Liver (tissue), 9 donors: Measurements from ENCODE around the gene CAMK1D. TPM values are rescaled to one million over a fixed set of nuclear protein-coding genes. Genes with fewer than 3 reads are reported as not detected.

ENCODE experiments used
- DNase-seq: peaks from one replicate; pipeline ENCODE4 v3.0.0-alpha.2; 2017; ENCODE audit warnings: low spot score
- H3K27ac ChIP-seq, 2 donors: one replicate each; pipeline ENCODE4 v1.7.0; 2013; ENCODE audit warnings: inconsistent platforms in 2 of 2, low read length in 2 of 2, control low read depth in 1 of 2, low read depth in 1 of 2, mild to moderate bottlenecking in 1 of 2
- H3K27me3 ChIP-seq, 4 donors: one replicate each; pipeline versions ENCODE4 v1.6.1 to v1.7.0; 2013; ENCODE audit warnings: low read length in 3 of 4, inconsistent platforms in 1 of 4, mild to moderate bottlenecking in 1 of 4, moderate library complexity in 1 of 4; ENCODE audit not compliant: control insufficient read depth in 4 of 4, insufficient read depth in 4 of 4
- H3K36me3 ChIP-seq, 4 donors: one replicate each; pipeline versions ENCODE4 v1.6.1 to v1.7.0; 2013; ENCODE audit warnings: low read length in 3 of 4, mild to moderate bottlenecking in 3 of 4, low read depth in 1 of 4, moderate library complexity in 1 of 4; ENCODE audit not compliant: control insufficient read depth in 4 of 4, insufficient read depth in 3 of 4
- H3K4me1 ChIP-seq, 4 donors: one replicate each; pipeline versions ENCODE4 v1.6.1 to v1.7.0; 2013; ENCODE audit warnings: low read length in 3 of 4, mild to moderate bottlenecking in 3 of 4, moderate library complexity in 1 of 4; ENCODE audit not compliant: control insufficient read depth in 4 of 4, insufficient read depth in 4 of 4
- H3K4me3 ChIP-seq, 3 donors: one replicate each; pipeline versions ENCODE4 v1.6.1 to v1.7.0; 2013; ENCODE audit warnings: low read length in 3 of 3, control low read depth in 1 of 3, low read depth in 1 of 3, mild to moderate bottlenecking in 1 of 3
- H3K9ac ChIP-seq, 2 donors: one replicate each; pipeline ENCODE4 v1.7.0; 2013; ENCODE audit warnings: low read length in 2 of 2, mild to moderate bottlenecking in 2 of 2, moderate library complexity in 2 of 2, control low read depth in 1 of 2, low read depth in 1 of 2
- H3K9me3 ChIP-seq, 4 donors: one replicate each; pipeline versions ENCODE4 v1.6.1 to v1.7.0; 2013; ENCODE audit warnings: low read length in 3 of 4; ENCODE audit not compliant: control insufficient read depth in 4 of 4
- EGR1 ChIP-seq, 2 donors: IDR thresholded peaks; 2 replicates each; pipeline ENCODE4 v1.6.1; 2016 to 2018; ENCODE audit warnings: antibody characterized with exemption in 2 of 2, low read depth in 2 of 2
- GABPA ChIP-seq, 2 donors: IDR thresholded peaks in 1 of 2; conservative IDR thresholded peaks in 1 of 2; 2 replicates each; pipeline ENCODE4 v1.6.1; 2016; ENCODE audit warnings: antibody characterized with exemption in 2 of 2, mild to moderate bottlenecking in 1 of 2, moderate library complexity in 1 of 2
- HNF4G ChIP-seq: IDR thresholded peaks from 2 replicates; pipeline ENCODE4 v1.6.1; 2016; ENCODE audit warnings: antibody characterized with exemption
- JUND ChIP-seq, 2 donors: IDR thresholded peaks; 2 replicates each; pipeline ENCODE4 v1.6.1; 2016; ENCODE audit warnings: antibody characterized with exemption in 2 of 2
- SP1 ChIP-seq: IDR thresholded peaks from 2 replicates; pipeline ENCODE4 v1.6.1; 2018; ENCODE audit warnings: antibody characterized with exemption, mild to moderate bottlenecking
- YY1 ChIP-seq: IDR thresholded peaks from 2 replicates; pipeline ENCODE4 v1.6.1; 2016; ENCODE audit warnings: antibody characterized with exemption, mild to moderate bottlenecking
- WGBS: extraction: QIAGEN DNeasy Blood & Tissue Kit; methylation state at CpG from one replicate; pipeline ENCODE4 v1.1.7; 2013; 5-methylcytosine and 5-hydroxymethylcytosine counted together
- polyA plus RNA-seq, 2 donors: library from polyadenylated mRNA; stranded (reverse) in 1 of 2; unstranded in 1 of 2; fragments of 200-250 nt in 1 of 2; fragments of >200 nt in 1 of 2; fragmentation: Nextera tagmentation in 1 of 2; extraction: Ambion mirVana in 1 of 2; gene quantifications; one replicate each; pipeline versions ENCODE4 v1.2.1 to v1.2.3, GENCODE V29; 2013 to 2015
- total RNA-seq, 2 donors: library from RNA; depleted of rRNA; stranded (reverse); fragments of >200 nt; gene quantifications; one replicate each; pipeline ENCODE4 v1.2.3, GENCODE V29; 2014
- TF ChIP-seq, protein P1 (sequence below): IDR thresholded peaks from 2 replicates; pipeline ENCODE4 v1.6.1; 2016; ENCODE audit warnings: antibody characterized with exemption
- TF ChIP-seq, protein P2 (sequence below): IDR thresholded peaks from 2 replicates; pipeline ENCODE4 v1.6.1; 2016; ENCODE audit warnings: antibody characterized with exemption
- TF ChIP-seq, protein P3 (sequence below): IDR thresholded peaks from 2 replicates; pipeline ENCODE4 v1.6.1; 2016; ENCODE audit warnings: antibody characterized with exemption, mild to moderate bottlenecking
- TF ChIP-seq, protein P4 (sequence below): fragments of 150-350 bp; IDR thresholded peaks from 2 replicates; pipeline ENCODE4 v1.5.1; 2017; ENCODE audit warnings: improper control_type of control experiment, low read depth, low read length; ENCODE audit not compliant: missing input control
- TF ChIP-seq, protein P5 (sequence below): IDR thresholded peaks from 2 replicates; pipeline ENCODE4 v1.6.1; 2016; ENCODE audit warnings: antibody characterized with exemption
- donor health status: healthy.
- donor health status: healthy.
- donor health status: healthy.
- donor health status: healthy.
- donor health status: healthy.

CAMK1D gene
- total and polyA plus RNA-seq, 4 donors, result 2.7 to 10.1 (median 4.2) TPM

DNA sequence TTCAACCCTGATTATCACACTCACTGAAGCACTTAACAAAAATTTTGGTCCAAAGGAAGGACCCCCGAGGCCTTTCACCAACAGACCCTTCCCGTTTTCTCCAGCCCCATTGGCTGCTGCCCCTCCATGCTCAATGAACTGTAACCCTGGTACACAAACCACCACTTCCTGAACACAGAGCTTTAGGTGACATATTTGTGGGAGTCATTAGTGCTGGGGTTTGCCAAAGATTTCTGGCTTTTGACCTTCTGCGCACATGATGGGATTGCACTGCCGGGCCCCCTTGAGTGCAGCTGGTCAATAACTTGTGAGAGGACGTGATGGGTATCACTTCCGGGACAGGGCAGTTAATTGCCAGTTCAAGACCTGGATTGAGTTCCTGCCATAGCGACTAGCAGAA, 9.0 kb upstream of the CAMK1D start (continued):
- TF ChIP-seq, protein P1, sequence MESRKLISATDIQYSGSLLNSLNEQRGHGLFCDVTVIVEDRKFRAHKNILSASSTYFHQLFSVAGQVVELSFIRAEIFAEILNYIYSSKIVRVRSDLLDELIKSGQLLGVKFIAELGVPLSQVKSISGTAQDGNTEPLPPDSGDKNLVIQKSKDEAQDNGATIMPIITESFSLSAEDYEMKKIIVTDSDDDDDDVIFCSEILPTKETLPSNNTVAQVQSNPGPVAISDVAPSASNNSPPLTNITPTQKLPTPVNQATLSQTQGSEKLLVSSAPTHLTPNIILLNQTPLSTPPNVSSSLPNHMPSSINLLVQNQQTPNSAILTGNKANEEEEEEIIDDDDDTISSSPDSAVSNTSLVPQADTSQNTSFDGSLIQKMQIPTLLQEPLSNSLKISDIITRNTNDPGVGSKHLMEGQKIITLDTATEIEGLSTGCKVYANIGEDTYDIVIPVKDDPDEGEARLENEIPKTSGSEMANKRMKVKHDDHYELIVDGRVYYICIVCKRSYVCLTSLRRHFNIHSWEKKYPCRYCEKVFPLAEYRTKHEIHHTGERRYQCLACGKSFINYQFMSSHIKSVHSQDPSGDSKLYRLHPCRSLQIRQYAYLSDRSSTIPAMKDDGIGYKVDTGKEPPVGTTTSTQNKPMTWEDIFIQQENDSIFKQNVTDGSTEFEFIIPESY, result no peak
- no peak for TF ChIP-seq EGR1 (IDR thresholded peaks at IDR 0.05; ENCODE audit: low read depth in 2 of 2)
- TF ChIP-seq SP1, result no peak
- TF ChIP-seq JUND (IDR thresholded peaks at IDR 0.05), result no peak

DNA sequence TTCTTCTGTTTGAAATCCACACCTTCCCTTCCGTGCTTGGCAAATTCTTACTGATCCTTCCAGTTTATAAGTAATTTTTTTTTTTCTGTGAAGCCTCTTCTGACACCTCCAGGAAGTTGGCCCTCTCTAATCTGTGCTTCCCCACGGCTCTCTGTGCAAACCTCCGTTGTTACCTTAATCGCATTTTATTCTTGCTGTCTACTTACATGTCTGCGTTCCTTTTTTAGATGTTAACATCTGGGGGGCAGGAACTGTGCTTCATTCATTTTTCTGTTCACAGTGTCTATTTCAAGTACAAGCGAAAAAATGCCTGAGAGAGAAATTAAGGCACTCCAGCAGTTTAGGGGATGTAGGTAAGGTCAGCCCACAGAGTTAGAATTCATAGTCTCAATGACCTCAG, 8.4 kb upstream of the CAMK1D start:
- WGBS, result 80% methylated on average over 6 of the region's 6 CpGs

DNA sequence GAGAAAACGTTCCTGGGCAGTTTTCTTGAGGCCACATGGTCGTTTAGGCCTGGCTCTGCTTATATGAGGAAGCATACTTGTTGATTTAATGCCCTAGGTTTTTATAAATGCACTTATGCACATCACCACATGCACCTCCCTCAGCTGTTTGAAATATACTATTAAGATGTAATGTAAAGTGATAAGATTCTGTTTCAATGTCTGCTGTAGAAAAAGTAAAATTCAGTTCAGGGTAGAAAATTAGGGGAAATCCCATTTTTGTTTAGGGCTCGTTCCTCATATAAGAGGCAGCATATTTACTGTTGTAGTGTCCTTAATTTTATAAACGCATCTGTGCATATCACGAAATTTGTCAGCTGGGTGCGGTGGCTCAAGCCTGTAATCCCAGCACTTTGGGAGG, 7.8 kb upstream of the CAMK1D start:
- no peak for DNase-seq
- WGBS, result 85% methylated on average over 6 of the region's 6 CpGs
- Histone ChIP-seq H3K9ac (no peak overlapping the region), H3K4me1 (peaks cover 0 to 2% (median 0%) of the 10 kb centered on the region in 4 donors), H3K36me3 (no peaks in the 10 kb centered on the region), H3K9me3 (no peaks in the 10 kb centered on the region), H3K4me3 (no peak overlapping the region), H3K27ac (no peak overlapping the region), H3K27me3 (no peaks in the 10 kb centered on the region)
- TF ChIP-seq, protein P2, sequence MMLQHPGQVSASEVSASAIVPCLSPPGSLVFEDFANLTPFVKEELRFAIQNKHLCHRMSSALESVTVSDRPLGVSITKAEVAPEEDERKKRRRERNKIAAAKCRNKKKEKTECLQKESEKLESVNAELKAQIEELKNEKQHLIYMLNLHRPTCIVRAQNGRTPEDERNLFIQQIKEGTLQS, result no peak
- TF ChIP-seq, protein P3, sequence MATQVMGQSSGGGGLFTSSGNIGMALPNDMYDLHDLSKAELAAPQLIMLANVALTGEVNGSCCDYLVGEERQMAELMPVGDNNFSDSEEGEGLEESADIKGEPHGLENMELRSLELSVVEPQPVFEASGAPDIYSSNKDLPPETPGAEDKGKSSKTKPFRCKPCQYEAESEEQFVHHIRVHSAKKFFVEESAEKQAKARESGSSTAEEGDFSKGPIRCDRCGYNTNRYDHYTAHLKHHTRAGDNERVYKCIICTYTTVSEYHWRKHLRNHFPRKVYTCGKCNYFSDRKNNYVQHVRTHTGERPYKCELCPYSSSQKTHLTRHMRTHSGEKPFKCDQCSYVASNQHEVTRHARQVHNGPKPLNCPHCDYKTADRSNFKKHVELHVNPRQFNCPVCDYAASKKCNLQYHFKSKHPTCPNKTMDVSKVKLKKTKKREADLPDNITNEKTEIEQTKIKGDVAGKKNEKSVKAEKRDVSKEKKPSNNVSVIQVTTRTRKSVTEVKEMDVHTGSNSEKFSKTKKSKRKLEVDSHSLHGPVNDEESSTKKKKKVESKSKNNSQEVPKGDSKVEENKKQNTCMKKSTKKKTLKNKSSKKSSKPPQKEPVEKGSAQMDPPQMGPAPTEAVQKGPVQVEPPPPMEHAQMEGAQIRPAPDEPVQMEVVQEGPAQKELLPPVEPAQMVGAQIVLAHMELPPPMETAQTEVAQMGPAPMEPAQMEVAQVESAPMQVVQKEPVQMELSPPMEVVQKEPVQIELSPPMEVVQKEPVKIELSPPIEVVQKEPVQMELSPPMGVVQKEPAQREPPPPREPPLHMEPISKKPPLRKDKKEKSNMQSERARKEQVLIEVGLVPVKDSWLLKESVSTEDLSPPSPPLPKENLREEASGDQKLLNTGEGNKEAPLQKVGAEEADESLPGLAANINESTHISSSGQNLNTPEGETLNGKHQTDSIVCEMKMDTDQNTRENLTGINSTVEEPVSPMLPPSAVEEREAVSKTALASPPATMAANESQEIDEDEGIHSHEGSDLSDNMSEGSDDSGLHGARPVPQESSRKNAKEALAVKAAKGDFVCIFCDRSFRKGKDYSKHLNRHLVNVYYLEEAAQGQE, result no peak
- TF ChIP-seq, protein P4, sequence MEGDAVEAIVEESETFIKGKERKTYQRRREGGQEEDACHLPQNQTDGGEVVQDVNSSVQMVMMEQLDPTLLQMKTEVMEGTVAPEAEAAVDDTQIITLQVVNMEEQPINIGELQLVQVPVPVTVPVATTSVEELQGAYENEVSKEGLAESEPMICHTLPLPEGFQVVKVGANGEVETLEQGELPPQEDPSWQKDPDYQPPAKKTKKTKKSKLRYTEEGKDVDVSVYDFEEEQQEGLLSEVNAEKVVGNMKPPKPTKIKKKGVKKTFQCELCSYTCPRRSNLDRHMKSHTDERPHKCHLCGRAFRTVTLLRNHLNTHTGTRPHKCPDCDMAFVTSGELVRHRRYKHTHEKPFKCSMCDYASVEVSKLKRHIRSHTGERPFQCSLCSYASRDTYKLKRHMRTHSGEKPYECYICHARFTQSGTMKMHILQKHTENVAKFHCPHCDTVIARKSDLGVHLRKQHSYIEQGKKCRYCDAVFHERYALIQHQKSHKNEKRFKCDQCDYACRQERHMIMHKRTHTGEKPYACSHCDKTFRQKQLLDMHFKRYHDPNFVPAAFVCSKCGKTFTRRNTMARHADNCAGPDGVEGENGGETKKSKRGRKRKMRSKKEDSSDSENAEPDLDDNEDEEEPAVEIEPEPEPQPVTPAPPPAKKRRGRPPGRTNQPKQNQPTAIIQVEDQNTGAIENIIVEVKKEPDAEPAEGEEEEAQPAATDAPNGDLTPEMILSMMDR, result no peak
- no peak for TF ChIP-seq JUND (IDR thresholded peaks at IDR 0.05)
- TF ChIP-seq GABPA (IDR thresholded peaks at IDR 0.05 in 1 of 2, conservative IDR thresholded peaks at IDR 0.05 in 1 of 2), result no peak
- no peak for TF ChIP-seq YY1

More for the DNA sequence above, 8.4 kb upstream of the CAMK1D start:
- DNase-seq, result no peak
- peaks cover 0 to 2% (median 0%) of the 10 kb centered on the region in 4 donors for H3K4me1 ChIP-seq
- H3K9ac ChIP-seq, result no peak overlapping the region
- no peak overlapping the region for H3K27ac ChIP-seq
- no peak overlapping the region for H3K4me3 ChIP-seq
- no peaks in the 10 kb centered on the region for H3K9me3 ChIP-seq
- H3K36me3 ChIP-seq, result no peaks in the 10 kb centered on the region
- TF ChIP-seq HNF4G, result no peak
- TF ChIP-seq, protein P5, sequence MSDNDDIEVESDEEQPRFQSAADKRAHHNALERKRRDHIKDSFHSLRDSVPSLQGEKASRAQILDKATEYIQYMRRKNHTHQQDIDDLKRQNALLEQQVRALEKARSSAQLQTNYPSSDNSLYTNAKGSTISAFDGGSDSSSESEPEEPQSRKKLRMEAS, result no peak
- H3K27me3 ChIP-seq, result no peaks in the 10 kb centered on the region
